ENCODE measurements around the gene CYSRT1.

Gene CYSRT1

DNA sequence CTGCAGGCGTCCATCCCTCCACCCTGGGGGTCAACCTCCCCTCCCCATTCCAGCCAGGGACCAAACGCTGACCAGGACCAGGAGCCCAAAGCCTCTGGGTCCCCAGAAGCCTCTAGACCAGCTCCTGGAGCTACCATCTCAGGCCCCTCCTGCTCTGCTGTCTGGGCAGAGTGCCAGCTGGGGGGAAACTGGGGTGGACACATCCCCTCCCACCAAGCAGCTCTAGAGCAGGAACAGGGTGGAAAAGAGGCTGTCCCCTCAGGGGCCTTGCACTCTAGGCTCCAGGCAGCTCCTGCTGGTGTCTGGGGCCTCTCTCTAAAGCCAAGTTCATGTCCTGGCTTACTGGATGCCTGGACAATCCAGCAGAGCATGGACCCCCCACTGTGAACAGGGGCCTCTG is 32.1 kb upstream of the CYSRT1 start:
- ChIA-PET POLR2A (interaction anchor here (0.6 kb wide), 1 partner anchor 23 kb away, joined by 4 read pairs; no protein-coding TSS in a partner anchor), CTCF (interaction anchor here (1.3 to 4.0 kb wide), 3 partner anchors 17 to 44 kb away, joined by 3 to 17 read pairs (median 9); partner anchors contain the start of gene RNF224)
- DNase-seq (ENCODE audit: extremely low spot score), result no peak
- no peak for TF ChIP-seq CTCF (IDR thresholded peaks at IDR 0.05; ENCODE audit: control extremely low read depth, extremely low read depth, low read depth, missing control alignments)

DNA sequence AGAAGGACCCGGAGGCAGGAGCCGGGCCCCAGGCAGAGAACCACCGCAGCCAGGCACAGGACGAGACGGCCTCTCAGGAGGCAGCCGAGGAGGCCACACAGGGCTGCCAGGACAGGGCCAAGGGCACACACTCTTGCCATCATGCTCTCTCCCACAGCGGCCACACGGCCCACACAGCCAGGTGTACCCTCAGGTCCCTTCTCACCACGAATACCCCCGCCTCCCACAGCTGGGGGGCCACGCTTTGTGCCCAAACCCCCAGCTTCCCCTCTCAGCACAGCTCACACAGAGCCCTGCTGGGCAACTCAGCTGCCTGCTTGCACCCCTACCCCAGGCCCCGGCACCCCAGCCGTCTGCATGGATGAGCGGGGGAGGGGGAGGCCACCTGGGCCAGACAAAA is 31.2 kb upstream of the CYSRT1 start:
- ChIA-PET POLR2A (interaction anchor here (0.5 kb wide), 1 partner anchor 57 kb away, joined by 9 read pairs; no protein-coding TSS in a partner anchor), CTCF (interaction anchor here (0.9 to 4.0 kb wide), 4 partner anchors 14 to 43 kb away, joined by 3 to 17 read pairs (median 8); partner anchors contain the start of gene RNF224)
- TF ChIP-seq CTCF (IDR thresholded peaks at IDR 0.05; ENCODE audit: control extremely low read depth, extremely low read depth, low read depth, missing control alignments), result no peak
- no peak for DNase-seq (ENCODE audit: extremely low spot score)

- CTCF ChIA-PET, result interaction anchor here (0.9 to 4.0 kb wide), 4 partner anchors 13 to 43 kb away, joined by 3 to 17 read pairs (median 8); partner anchors contain the start of gene RNF224
- no peak for TF ChIP-seq CTCF (IDR thresholded peaks at IDR 0.05; ENCODE audit: control extremely low read depth, extremely low read depth, low read depth, missing control alignments)
- DNase-seq (ENCODE audit: extremely low spot score), result no peak
- POLR2A ChIA-PET, result no interaction called here
Observed at GRCh38 chr9:137194388-137194787, 30.6 kb upstream of the CYSRT1 start.

GRCh38 chr9:137194909-137195308 is 30.1 kb upstream of the CYSRT1 start:
- CTCF ChIA-PET, result interaction anchor here (1.6 to 2.8 kb wide), 2 partner anchors 21 to 42 kb away, joined by 4 to 13 read pairs; no protein-coding TSS in a partner anchor
- no peak for TF ChIP-seq CTCF (IDR thresholded peaks at IDR 0.05; ENCODE audit: control extremely low read depth, extremely low read depth, low read depth, missing control alignments)
- DNase-seq (ENCODE audit: extremely low spot score), result no peak
- POLR2A ChIA-PET, result no interaction called here

- ChIA-PET CTCF (interaction anchor here (1.6 to 2.8 kb wide), 2 partner anchors 21 to 42 kb away, joined by 4 to 13 read pairs; no protein-coding TSS in a partner anchor), POLR2A (interaction anchor here (0.5 kb wide), 1 partner anchor 468 kb away, joined by 3 read pairs; no protein-coding TSS in a partner anchor)
- no peak for DNase-seq (ENCODE audit: extremely low spot score)
- no peak for TF ChIP-seq CTCF (IDR thresholded peaks at IDR 0.05; ENCODE audit: control extremely low read depth, extremely low read depth, low read depth, missing control alignments)
Observed at GRCh38 chr9:137195525-137196220, 29.3 kb upstream of the CYSRT1 start.

DNA sequence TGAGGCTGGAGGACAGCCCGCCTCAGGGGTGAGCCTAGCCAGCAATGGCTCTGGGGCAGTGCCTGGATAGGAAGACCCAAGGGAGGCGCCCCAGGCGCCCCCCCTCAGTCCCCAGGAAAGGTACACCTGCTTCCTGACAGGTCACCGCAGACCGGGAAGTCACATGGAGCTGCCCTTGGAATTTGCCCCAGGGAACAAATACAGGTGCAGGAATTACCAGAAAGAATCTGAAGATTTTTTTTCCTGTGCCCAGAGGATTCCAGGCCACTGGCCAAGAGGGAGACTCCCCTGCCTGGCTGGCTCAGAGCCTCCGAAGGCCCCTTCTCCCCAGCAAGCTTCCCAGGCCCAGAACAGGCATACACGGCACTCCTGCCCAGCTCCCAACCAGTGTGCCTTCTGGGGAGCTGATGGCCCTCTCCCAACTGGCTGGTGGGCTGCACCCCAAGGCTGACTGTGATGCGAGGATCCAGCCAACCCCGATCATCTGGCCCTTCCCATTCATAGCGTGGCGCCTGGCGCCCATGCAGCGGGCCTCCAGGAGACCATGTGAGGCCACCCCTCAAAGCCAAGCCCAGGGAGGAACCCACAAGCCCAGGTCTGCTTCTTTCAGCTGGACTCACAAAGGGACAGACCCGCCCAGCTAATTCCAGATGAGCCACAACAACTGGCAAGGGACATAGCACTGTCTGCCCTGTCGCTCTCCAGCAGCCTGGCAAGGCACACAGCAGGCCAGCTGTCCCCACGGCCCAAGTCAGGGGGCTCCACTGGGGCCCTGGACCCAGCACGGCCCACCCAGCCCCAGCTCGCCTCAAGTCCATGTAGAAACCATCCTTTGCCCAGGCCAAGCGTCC is 26.7 kb upstream of the CYSRT1 start:
- no peak for TF ChIP-seq CTCF (IDR thresholded peaks at IDR 0.05; ENCODE audit: control extremely low read depth, extremely low read depth, low read depth, missing control alignments)
- no peak for DNase-seq (ENCODE audit: extremely low spot score)
- ChIA-PET POLR2A (interaction anchor here (1.0 to 1.1 kb wide), 2 partner anchors 9 to 42 kb away, joined by 4 to 5 read pairs; partner anchors contain the start of genes ANAPC2, SSNA1 and TUBB4B), CTCF (interaction anchor here (1.5 to 2.0 kb wide), 3 partner anchors 10 to 25 kb away, joined by 6 to 13 read pairs (median 6); partner anchors contain the start of genes ANAPC2 and SSNA1)
